Ascending aorta (tissue), 2 donors: ENCODE measurements around the gene EMSY. TPM values are rescaled to one million over a fixed set of nuclear protein-coding genes. Genes with fewer than 3 reads are reported as not detected.
"Not testable (repeated sequence)": the region's sequence is repeated elsewhere in the genome, so short reads cannot be mapped to it uniquely, and the experiment has no call there.

ENCODE experiments used
- DNase-seq, 2 donors: peaks; one replicate each; pipeline ENCODE4 v3.0.0-alpha.2; 2019; ENCODE audit warnings: low spot score in 2 of 2
- H3K27ac ChIP-seq, 2 donors: fragments of 200-600 bp; sonication (generic); one replicate each; pipeline ENCODE4 v1.5.1; 2016 to 2017; ENCODE audit warnings: mild to moderate bottlenecking in 1 of 2
- H3K27me3 ChIP-seq: fragments of 200-600 bp; sonication (generic); one replicate; pipeline ENCODE4 v1.5.1; 2017
- H3K36me3 ChIP-seq, 2 donors: fragments of 200-600 bp; sonication (generic); one replicate each; pipeline ENCODE4 v1.5.1; 2016
- H3K4me1 ChIP-seq, 2 donors: fragments of 200-600 bp; sonication (generic); one replicate each; pipeline ENCODE4 v1.5.1; 2016 to 2017; ENCODE audit warnings: mild to moderate bottlenecking in 1 of 2
- H3K4me3 ChIP-seq, 2 donors: fragments of 200-600 bp; sonication (generic); one replicate each; pipeline ENCODE4 v1.5.1; 2016 to 2017; ENCODE audit warnings: mild to moderate bottlenecking in 1 of 2
- H3K9me3 ChIP-seq, 2 donors: fragments of 200-600 bp; sonication (generic); one replicate each; pipeline ENCODE4 v1.5.1; 2016
- CTCF ChIP-seq, 3 experiments: fragments of 200-600 bp in 2 of 3; fragments of 450-650 bp in 1 of 3; sonication (generic) in 2 of 3; IDR thresholded peaks; one replicate each; pipeline ENCODE4 v1.5.1; 2016 to 2019; ENCODE audit warnings: antibody characterized with exemption in 3 of 3, mild to moderate bottlenecking in 1 of 3, moderate library complexity in 1 of 3
- intact Hi-C: fragments of 100-400 bp; cut with DNase I; formaldehyde crosslinking; loops from one replicate; pipeline ENCODE4 v1.15.1; 2023
- total RNA-seq: library from RNA; depleted of rRNA; stranded (reverse); fragments of >200 nt; gene quantifications from one replicate; pipeline ENCODE4 v1.1.0, GENCODE V29; 2016

The EMSY gene
- 7.5 TPM for total RNA-seq

GRCh38 chr11:76444384-76445120, at the start of gene EMSY:
EMSY (plus strand) TSS chr11:76445018; CDS start chr11:76446939, 1,921 bp downstream.
- Histone ChIP-seq H3K27me3 (no peaks in the 10 kb centered on the region), H3K9me3 (no peaks in the 10 kb centered on the region), H3K4me3 (peak within 1 kb of the TSS; percentile 87 to 90), H3K36me3 (peaks cover 5 to 14% of the 10 kb centered on the region in 2 donors), H3K27ac (peak within 1 kb of the TSS; percentile 90 to 93), H3K4me1 (peaks cover 8 to 15% of the 10 kb centered on the region in 2 donors)
- intact Hi-C loops, result loop anchor here (1.0 to 5.0 kb wide), 6 partner anchors 63 to 630 kb away; partner anchors contain the start of genes ACER3, GVQW3, LRRC32 and THAP12
- peak; percentile 89 to 99 for DNase-seq
- TF ChIP-seq CTCF (IDR thresholded peaks at IDR 0.05), result no peak

DNA sequence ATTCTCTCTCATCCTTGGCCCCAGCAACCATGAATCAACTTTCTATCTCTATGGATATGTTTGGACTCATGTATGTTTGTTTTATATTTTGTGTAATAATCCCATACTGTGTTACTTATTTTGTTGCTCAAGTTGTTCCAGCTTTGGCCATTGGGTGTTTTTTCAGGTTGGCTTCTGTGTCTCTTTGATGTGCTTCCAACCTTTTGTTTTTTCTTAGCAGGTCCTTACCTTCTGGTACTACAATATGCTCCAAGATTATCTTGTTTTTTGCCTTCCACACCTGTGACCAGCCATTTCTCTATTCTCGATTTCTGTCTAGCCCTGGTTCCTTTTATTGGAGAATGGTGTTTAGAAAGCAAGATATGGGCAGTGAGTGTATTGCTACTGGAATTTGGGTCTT, 49.5 kb upstream of the EMSY start:
- Histone ChIP-seq H3K9me3 (no peaks in the 10 kb centered on the region), H3K27ac (no peak overlapping the region), H3K4me1 (no peaks in the 10 kb centered on the region), H3K27me3 (no peaks in the 10 kb centered on the region), H3K36me3 (no peaks in the 10 kb centered on the region), H3K4me3 (no peak overlapping the region)
- intact Hi-C loops, result no loop called here
- TF ChIP-seq CTCF (IDR thresholded peaks at IDR 0.05), result no peak
- no peak for DNase-seq

DNA sequence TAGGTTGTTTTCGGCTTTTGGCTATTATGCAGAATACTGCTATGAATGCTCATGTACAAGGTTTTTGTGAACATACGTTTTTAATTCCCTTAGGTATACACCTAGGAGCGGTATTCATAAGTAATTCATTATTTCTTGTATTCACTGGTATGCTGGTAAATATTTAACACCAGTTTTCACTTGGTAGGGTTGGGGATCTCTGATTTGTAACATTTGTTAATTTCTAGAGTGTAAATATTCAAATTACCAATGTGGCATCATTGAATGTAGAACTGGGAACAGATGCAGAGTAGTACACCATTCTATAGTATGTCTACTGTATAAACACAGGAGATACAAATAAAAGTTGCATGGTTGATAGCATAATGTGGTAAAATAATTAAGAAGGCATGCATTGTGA, 47.4 kb upstream of the EMSY start:
- DNase-seq, result no peak
- intact Hi-C loops, result no loop called here

GRCh38 chr11:76400967-76401366, 43.9 kb upstream of the EMSY start:
- no peak overlapping the region for H3K27ac ChIP-seq
- no peak for TF ChIP-seq CTCF (IDR thresholded peaks at IDR 0.05)
- intact Hi-C loops, result no loop called here
- H3K4me1 ChIP-seq, result no peaks in the 10 kb centered on the region
- H3K9me3 ChIP-seq, result no peaks in the 10 kb centered on the region
- no peak overlapping the region for H3K4me3 ChIP-seq
- DNase-seq, result no peak
- no peaks in the 10 kb centered on the region for H3K27me3 ChIP-seq
- no peaks in the 10 kb centered on the region for H3K36me3 ChIP-seq

More for the DNA sequence above, 47.4 kb upstream of the EMSY start:
- Histone ChIP-seq H3K27ac (no peak overlapping the region), H3K4me3 (no peak overlapping the region), H3K9me3 (no peaks in the 10 kb centered on the region), H3K4me1 (no peaks in the 10 kb centered on the region), H3K36me3 (no peaks in the 10 kb centered on the region), H3K27me3 (no peaks in the 10 kb centered on the region)
- no peak for TF ChIP-seq CTCF (IDR thresholded peaks at IDR 0.05)

GRCh38 chr11:76401484-76401883, 43.3 kb upstream of the EMSY start:
- intact Hi-C loops, H3K4me1 ChIP-seq, H3K27ac ChIP-seq, H3K36me3 ChIP-seq, H3K4me3 ChIP-seq, H3K9me3 ChIP-seq, DNase-seq, H3K27me3 ChIP-seq: not testable (repeated sequence)

DNA sequence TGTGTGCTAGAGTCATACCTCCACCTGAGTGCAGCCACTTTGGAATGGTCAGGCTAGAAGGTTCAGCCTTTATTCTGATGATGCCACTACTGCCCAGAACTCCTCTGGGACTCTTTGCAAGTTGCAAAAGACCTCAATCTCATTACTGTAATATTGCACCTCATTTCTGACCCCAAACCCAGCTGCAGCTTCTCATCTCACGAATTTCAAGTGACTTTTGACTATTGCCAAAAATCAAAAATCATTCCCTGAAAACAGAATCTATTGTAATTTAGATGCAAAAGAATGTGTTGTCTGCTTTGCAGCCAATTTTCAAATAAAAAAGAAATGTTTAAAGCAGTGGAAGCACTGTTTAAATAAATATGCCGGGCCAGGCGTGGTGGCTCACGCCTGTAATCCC, 38.5 kb upstream of the EMSY start:
- no peak overlapping the region for H3K4me3 ChIP-seq
- intact Hi-C loops, result no loop called here
- DNase-seq, result no peak
- H3K27me3 ChIP-seq, result no peaks in the 10 kb centered on the region
- TF ChIP-seq CTCF (IDR thresholded peaks at IDR 0.05), result no peak
- H3K4me1 ChIP-seq, result no peaks in the 10 kb centered on the region
- no peaks in the 10 kb centered on the region for H3K9me3 ChIP-seq
- H3K36me3 ChIP-seq, result no peaks in the 10 kb centered on the region
- H3K27ac ChIP-seq, result no peak overlapping the region
